HUES6 (cell line): Measurements from ENCODE around the gene COMP.

Experiments used
- H3K27ac ChIP-seq: 2 replicates; pipeline ENCODE4 v1.7.0; 2013; ENCODE audit warnings: low read depth, mild to moderate bottlenecking, low read length, inconsistent platforms
- H3K27me3 ChIP-seq: 2 replicates; pipeline ENCODE4 v1.6.1; 2013; ENCODE audit warnings: low read length; ENCODE audit not compliant: control insufficient read depth, insufficient read depth
- H3K36me3 ChIP-seq: 2 replicates; pipeline ENCODE4 v1.6.1; 2013; ENCODE audit warnings: low read length; ENCODE audit not compliant: control insufficient read depth, insufficient read depth
- H3K4me1 ChIP-seq: 2 replicates; pipeline ENCODE4 v1.6.1; 2013; ENCODE audit warnings: low read length; ENCODE audit not compliant: control insufficient read depth, insufficient read depth
- H3K4me3 ChIP-seq: 2 replicates; pipeline ENCODE4 v1.5.1; 2013; ENCODE audit warnings: low read depth, low read length
- H3K9ac ChIP-seq: one replicate; pipeline ENCODE4 v1.6.1; 2013; ENCODE audit warnings: mild to moderate bottlenecking, low read length
- H3K9me3 ChIP-seq: 2 replicates; pipeline ENCODE4 v1.6.1; 2013; ENCODE audit warnings: low read depth, low read length; ENCODE audit not compliant: control insufficient read depth, insufficient read depth

Gene COMP

GRCh38 chr19:18765224-18765623 is 25.9 kb downstream of the COMP start:
- Histone ChIP-seq H3K27ac (no peak overlapping the region), H3K4me3 (no peak overlapping the region), H3K36me3 (no peaks in the 10 kb centered on the region), H3K27me3 (peaks cover 47% of the 10 kb centered on the region), H3K9me3 (no peaks in the 10 kb centered on the region), H3K9ac (no peak overlapping the region), H3K4me1 (peaks cover 8% of the 10 kb centered on the region; the same call in 1 of the 2 replicates)

GRCh38 chr19:18764591-18765051 is 26.5 kb downstream of the COMP start:
- Histone ChIP-seq H3K27ac (no peak overlapping the region), H3K4me1 (peaks cover 8% of the 10 kb centered on the region; the same call in 1 of the 2 replicates), H3K9me3 (no peaks in the 10 kb centered on the region), H3K27me3 (peaks cover 43% of the 10 kb centered on the region), H3K4me3 (no peak overlapping the region), H3K9ac (no peak overlapping the region), H3K36me3 (no peaks in the 10 kb centered on the region)

GRCh38 chr19:18763674-18764590 is 27.2 kb downstream of the COMP start:
- Histone ChIP-seq H3K27me3 (peaks cover 36% of the 10 kb centered on the region), H3K9me3 (no peaks in the 10 kb centered on the region), H3K27ac (no peak overlapping the region), H3K4me1 (peaks cover 8% of the 10 kb centered on the region; the same call in 1 of the 2 replicates), H3K36me3 (no peaks in the 10 kb centered on the region), H3K9ac (no peak overlapping the region), H3K4me3 (no peak overlapping the region)

DNA sequence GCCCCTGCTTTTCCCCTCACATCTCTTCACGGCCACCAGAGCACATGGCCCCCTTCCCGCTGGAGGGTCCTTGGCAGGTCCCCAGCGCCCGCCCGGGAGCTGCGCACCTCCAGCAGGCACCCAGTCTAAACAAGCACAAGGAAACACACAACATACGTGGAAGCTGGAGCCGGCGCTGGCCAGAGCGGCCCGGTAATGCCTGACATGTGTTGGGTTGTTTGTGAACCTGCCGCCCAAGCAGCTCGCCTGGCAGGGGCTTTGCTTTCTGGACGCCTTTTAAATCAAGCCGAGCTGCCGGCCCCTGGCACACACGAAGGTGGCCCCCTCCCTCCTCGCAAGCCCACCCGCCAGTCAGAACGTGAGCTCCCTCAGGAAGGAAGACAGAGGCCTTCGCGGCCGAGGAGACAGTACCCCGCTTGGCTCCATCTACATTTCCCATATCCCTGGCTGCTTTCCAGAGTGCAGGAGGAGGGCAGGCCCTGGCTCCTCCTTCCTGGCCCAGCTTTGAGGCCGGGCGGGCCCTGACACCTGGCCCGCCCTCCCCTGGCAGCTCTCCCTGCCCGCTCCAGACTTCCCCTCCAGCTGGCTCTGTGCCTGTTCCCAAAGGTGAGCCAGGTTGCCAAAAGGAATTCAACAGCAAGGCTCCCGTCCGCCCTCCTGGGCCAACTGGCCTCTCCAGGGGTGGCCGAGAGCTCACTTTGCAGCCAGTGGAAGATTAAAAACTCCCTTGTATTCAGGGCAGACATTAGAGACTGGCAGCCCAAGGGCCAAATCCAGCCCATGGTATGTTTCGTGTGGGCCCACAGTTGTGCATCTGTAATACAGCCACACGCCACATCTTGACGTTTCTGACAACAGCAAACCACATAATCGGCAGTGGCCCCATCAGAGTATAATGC is 28.7 kb downstream of the COMP start:
- H3K9me3 ChIP-seq, result no peaks in the 10 kb centered on the region
- H3K27me3 ChIP-seq, result peaks cover 24% of the 10 kb centered on the region
- 0 out of 2 replicates have a peak, but pooled peaks cover 4% of the 10 kb centered on the region for H3K4me1 ChIP-seq
- no peak overlapping the region for H3K27ac ChIP-seq
- H3K36me3 ChIP-seq, result no peaks in the 10 kb centered on the region
- no peak overlapping the region for H3K4me3 ChIP-seq
- no peak overlapping the region for H3K9ac ChIP-seq

- no peak overlapping the region for H3K27ac ChIP-seq
- H3K27me3 ChIP-seq, result peaks cover 21% of the 10 kb centered on the region
- peaks cover 4% of the 10 kb centered on the region; the same call in 1 of the 2 replicates for H3K4me1 ChIP-seq
- H3K9ac ChIP-seq, result no peak overlapping the region
- H3K36me3 ChIP-seq, result no peaks in the 10 kb centered on the region
- no peak overlapping the region for H3K4me3 ChIP-seq
- no peaks in the 10 kb centered on the region for H3K9me3 ChIP-seq
Observed at GRCh38 chr19:18761531-18762110, 29.5 kb downstream of the COMP start.

- Histone ChIP-seq H3K27me3 (peaks cover 21% of the 10 kb centered on the region), H3K36me3 (no peaks in the 10 kb centered on the region), H3K27ac (no peak overlapping the region), H3K4me1 (peaks cover 4% of the 10 kb centered on the region; the same call in 1 of the 2 replicates), H3K9me3 (no peaks in the 10 kb centered on the region), H3K4me3 (no peak overlapping the region), H3K9ac (no peak overlapping the region)
Observed at GRCh38 chr19:18760440-18761383, 30.4 kb downstream of the COMP start.

DNA sequence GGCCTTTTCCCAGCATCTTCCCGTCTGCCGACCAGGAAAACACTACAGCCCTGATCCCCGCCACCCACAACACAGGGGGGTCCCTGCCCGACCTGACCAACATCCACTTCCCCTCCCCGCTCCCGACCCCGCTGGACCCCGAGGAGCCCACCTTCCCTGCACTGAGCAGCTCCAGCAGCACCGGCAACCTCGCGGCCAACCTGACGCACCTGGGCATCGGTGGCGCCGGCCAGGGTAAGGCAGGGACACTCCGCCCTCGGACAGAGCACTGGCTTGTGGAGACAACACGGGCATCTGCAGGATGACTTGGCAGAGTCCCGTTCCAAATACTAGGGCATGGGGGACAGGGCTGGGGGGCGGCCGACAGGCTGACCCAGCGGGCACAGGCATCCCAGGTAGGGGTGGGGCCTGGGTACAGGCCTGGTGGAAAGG is 31.1 kb downstream of the COMP start:
- H3K4me3 ChIP-seq, result no peak overlapping the region
- peaks cover 4% of the 10 kb centered on the region; the same call in 1 of the 2 replicates for H3K4me1 ChIP-seq
- H3K9me3 ChIP-seq, result no peaks in the 10 kb centered on the region
- no peak overlapping the region for H3K27ac ChIP-seq
- no peaks in the 10 kb centered on the region for H3K36me3 ChIP-seq
- peaks cover 16% of the 10 kb centered on the region for H3K27me3 ChIP-seq
- no peak overlapping the region for H3K9ac ChIP-seq

GRCh38 chr19:18759304-18759994 is 31.7 kb downstream of the COMP start:
- no peak overlapping the region for H3K4me3 ChIP-seq
- no peak overlapping the region for H3K27ac ChIP-seq
- peaks cover 4% of the 10 kb centered on the region; the same call in 1 of the 2 replicates for H3K4me1 ChIP-seq
- H3K36me3 ChIP-seq, result no peaks in the 10 kb centered on the region
- H3K9ac ChIP-seq, result no peak overlapping the region
- peaks cover 12% of the 10 kb centered on the region for H3K27me3 ChIP-seq
- H3K9me3 ChIP-seq, result no peaks in the 10 kb centered on the region

- Histone ChIP-seq H3K9ac (no peak overlapping the region), H3K4me1 (no peaks in the 10 kb centered on the region; the same call in 1 of the 2 replicates), H3K27ac (no peak overlapping the region)
Observed at GRCh38 chr19:18756896-18757295, 34.2 kb downstream of the COMP start.

More at GRCh38 chr19:18756896-18757295, 34.2 kb downstream of the COMP start:
- Histone ChIP-seq H3K27me3 (no peaks in the 10 kb centered on the region), H3K9me3 (no peaks in the 10 kb centered on the region), H3K36me3 (peaks cover 6% of the 10 kb centered on the region; the same call in 1 of the 2 replicates), H3K4me3 (no peak overlapping the region)
